ENCODE measurements around the gene ASTN2.

ASTN2 gene

GRCh38 chr9:117303643-117304230 is 111.1 kb downstream of the ASTN2 start:
- Histone ChIP-seq H3K4me2 (ENCODE audit: insufficient read depth, low read length) (no peak overlapping the region), H3K36me3 (ENCODE audit: insufficient read depth, low read length) (no peaks in the 10 kb centered on the region), H3K79me2 (ENCODE audit: insufficient read depth, low read length) (no peaks in the 10 kb centered on the region), H2AFZ (ENCODE audit: low read depth, low read length) (no peak overlapping the region), H3K9me3 (ENCODE audit: insufficient read depth, low read length, severe bottlenecking) (no peaks in the 10 kb centered on the region), H3K9ac (ENCODE audit: low read depth, low read length) (no peak overlapping the region), H4K20me1 (ENCODE audit: insufficient read depth, low read length) (no peaks in the 10 kb centered on the region), H3K4me1 (ENCODE audit: insufficient read depth, low read length) (no peaks in the 10 kb centered on the region), H3K27me3 (ENCODE audit: insufficient read depth, low read length, poor library complexity) (no peaks in the 10 kb centered on the region), H3K4me3 (ENCODE audit: low read depth in 1 of 2, low read length in 2 of 2) (no peak overlapping the region), H3K27ac (ENCODE audit: low read length) (no peak overlapping the region)
- ATAC-seq (ENCODE audit: insufficient read depth, low read depth) (no peak), DNase-seq (no peak)
- TF ChIP-seq EZH2 (IDR thresholded peaks at IDR 0.05; ENCODE audit: borderline replicate concordance, low read depth, low read length, severe bottlenecking) = no peak
- no peak for TF ChIP-seq CTCF (IDR thresholded peaks at IDR 0.05; ENCODE audit: borderline replicate concordance, extremely low read depth, low read length, poor library complexity, severe bottlenecking)

GRCh38 chr9:117302487-117302886 is 112.4 kb downstream of the ASTN2 start:
- H3K4me2 ChIP-seq (ENCODE audit: insufficient read depth, low read length) = no peak overlapping the region
- H4K20me1 ChIP-seq (ENCODE audit: insufficient read depth, low read length) = no peaks in the 10 kb centered on the region
- H3K4me1 ChIP-seq (ENCODE audit: insufficient read depth, low read length) = no peaks in the 10 kb centered on the region

GRCh38 chr9:117300371-117301110 is 114.3 kb downstream of the ASTN2 start:
- no peaks in the 10 kb centered on the region for H3K4me1 ChIP-seq (ENCODE audit: insufficient read depth, low read length)
- H3K27me3 ChIP-seq (ENCODE audit: insufficient read depth, low read length, poor library complexity) = no peaks in the 10 kb centered on the region
- DNase-seq (no peak), ATAC-seq (ENCODE audit: insufficient read depth, low read depth) (no peak)
- no peaks in the 10 kb centered on the region for H4K20me1 ChIP-seq (ENCODE audit: insufficient read depth, low read length)
- TF ChIP-seq EZH2 (IDR thresholded peaks at IDR 0.05; ENCODE audit: borderline replicate concordance, low read depth, low read length, severe bottlenecking) (no peak), CTCF (IDR thresholded peaks at IDR 0.05; ENCODE audit: borderline replicate concordance, extremely low read depth, low read length, poor library complexity, severe bottlenecking) (no peak)
- H3K27ac ChIP-seq (ENCODE audit: low read length) = no peak overlapping the region
- H3K9ac ChIP-seq (ENCODE audit: low read depth, low read length) = no peak overlapping the region
- H3K36me3 ChIP-seq (ENCODE audit: insufficient read depth, low read length) = no peaks in the 10 kb centered on the region
- H2AFZ ChIP-seq (ENCODE audit: low read depth, low read length) = no peak overlapping the region
- no peaks in the 10 kb centered on the region for H3K79me2 ChIP-seq (ENCODE audit: insufficient read depth, low read length)
- no peak overlapping the region for H3K4me3 ChIP-seq (ENCODE audit: low read depth in 1 of 2, low read length in 2 of 2)
- no peak overlapping the region for H3K4me2 ChIP-seq (ENCODE audit: insufficient read depth, low read length)
- H3K9me3 ChIP-seq (ENCODE audit: insufficient read depth, low read length, severe bottlenecking) = no peaks in the 10 kb centered on the region

More at GRCh38 chr9:117302487-117302886, 112.4 kb downstream of the ASTN2 start:
- Histone ChIP-seq H3K9me3 (ENCODE audit: insufficient read depth, low read length, severe bottlenecking) (no peaks in the 10 kb centered on the region), H2AFZ (ENCODE audit: low read depth, low read length) (no peak overlapping the region), H3K9ac (ENCODE audit: low read depth, low read length) (no peak overlapping the region), H3K27me3 (ENCODE audit: insufficient read depth, low read length, poor library complexity) (no peaks in the 10 kb centered on the region), H3K4me3 (ENCODE audit: low read depth in 1 of 2, low read length in 2 of 2) (no peak overlapping the region), H3K27ac (ENCODE audit: low read length) (no peak overlapping the region), H3K79me2 (ENCODE audit: insufficient read depth, low read length) (no peaks in the 10 kb centered on the region), H3K36me3 (ENCODE audit: insufficient read depth, low read length) (no peaks in the 10 kb centered on the region)
- TF ChIP-seq CTCF (IDR thresholded peaks at IDR 0.05; ENCODE audit: borderline replicate concordance, extremely low read depth, low read length, poor library complexity, severe bottlenecking) (no peak), EZH2 (IDR thresholded peaks at IDR 0.05; ENCODE audit: borderline replicate concordance, low read depth, low read length, severe bottlenecking) (no peak)
- no peak for DNase-seq
- ATAC-seq (ENCODE audit: insufficient read depth, low read depth) = no peak

Measured in DND-41 (cell line).